ENCODE data around the gene SLC35F4.

The SLC35F4 gene

GRCh38 chr14:57609192-57610075 is 256.5 kb downstream of the SLC35F4 start:
- DNase-seq, result no peak

- no peak for DNase-seq
Measured at GRCh38 chr14:57607086-57607485, 258.8 kb downstream of the SLC35F4 start.

- DNase-seq, result peak; percentile 37
Measured at GRCh38 chr14:57583396-57583795, 282.5 kb downstream of the SLC35F4 start.

- DNase-seq, result no peak
Measured at GRCh38 chr14:57582746-57583145, 283.1 kb downstream of the SLC35F4 start.

- no peak for DNase-seq
Measured at GRCh38 chr14:57578801-57579200, 287.1 kb downstream of the SLC35F4 start.

- DNase-seq, result no peak
Measured at GRCh38 chr14:57576498-57576897, 289.4 kb downstream of the SLC35F4 start.

- DNase-seq, result no peak
Measured at GRCh38 chr14:57575482-57575881, 290.4 kb downstream of the SLC35F4 start.

- DNase-seq, result no peak
Measured at GRCh38 chr14:57574617-57575288, 291.1 kb downstream of the SLC35F4 start.

- no peak for DNase-seq
Measured at GRCh38 chr14:57573173-57573572, 292.7 kb downstream of the SLC35F4 start.

- no peak for DNase-seq
Measured at GRCh38 chr14:57568554-57568953, 297.3 kb downstream of the SLC35F4 start.

GRCh38 chr14:57567220-57567619 is 298.7 kb downstream of the SLC35F4 start:
- no peak for DNase-seq

GRCh38 chr14:57560681-57561080 is 305.2 kb downstream of the SLC35F4 start:
- no peak for DNase-seq

- no peak for DNase-seq
Measured at GRCh38 chr14:57559576-57559975, 306.3 kb downstream of the SLC35F4 start.

- DNase-seq, result no peak
Measured at GRCh38 chr14:57549765-57550420, 316.0 kb downstream of the SLC35F4 start.

GRCh38 chr14:57549016-57549564 is 316.8 kb downstream of the SLC35F4 start:
- DNase-seq, result no peak

- no peak for DNase-seq
Measured at GRCh38 chr14:57547131-57547530, 318.8 kb downstream of the SLC35F4 start.

GRCh38 chr14:57533214-57533613 is 332.7 kb downstream of the SLC35F4 start:
- DNase-seq, result no peak

- DNase-seq, result no peak
Measured at GRCh38 chr14:57530571-57530970, 335.3 kb downstream of the SLC35F4 start.

GRCh38 chr14:57526942-57527341 is 338.9 kb downstream of the SLC35F4 start:
- DNase-seq, result no peak

GRCh38 chr14:57519043-57519442 is 346.8 kb downstream of the SLC35F4 start:
- no peak for DNase-seq

All from NCI-H2171 (cell line).